Endothelial cell (in vitro differentiated cells): ENCODE data around the gene PTPN22. TPM values are rescaled to one million over a fixed set of nuclear protein-coding genes. Genes with fewer than 3 reads are reported as not detected.

Experiments
- DNase-seq: peaks from one replicate; pipeline ENCODE4 v3.0.0; 2021; ENCODE audit warnings: low spot score
- H3K27ac Mint-ChIP-seq: one replicate; pipeline ENCODE4 v1.8.0; 2021; ENCODE audit warnings: mixed read lengths, inconsistent platforms; ENCODE audit not compliant: unreplicated experiment
- H3K27me3 Mint-ChIP-seq: one replicate; pipeline ENCODE4 v1.8.0; 2021; ENCODE audit warnings: mild to moderate bottlenecking, moderate library complexity, mixed read lengths, inconsistent platforms; ENCODE audit not compliant: unreplicated experiment
- H3K36me3 Mint-ChIP-seq: one replicate; pipeline ENCODE4 v1.8.0; 2021; ENCODE audit warnings: mild to moderate bottlenecking, low read depth, mixed read lengths, inconsistent platforms; ENCODE audit not compliant: unreplicated experiment
- H3K4me1 Mint-ChIP-seq: one replicate; pipeline ENCODE4 v1.8.0; 2021; ENCODE audit warnings: mild to moderate bottlenecking, mixed read lengths, inconsistent platforms; ENCODE audit not compliant: unreplicated experiment
- H3K4me3 Mint-ChIP-seq: one replicate; pipeline ENCODE4 v1.8.0; 2021; ENCODE audit warnings: mild to moderate bottlenecking, mixed read lengths, inconsistent platforms; ENCODE audit not compliant: unreplicated experiment
- H3K9me3 Mint-ChIP-seq: one replicate; pipeline ENCODE4 v1.8.0; 2021; ENCODE audit warnings: mixed read lengths, inconsistent platforms; ENCODE audit not compliant: unreplicated experiment
- total RNA-seq: library from RNA; stranded (reverse); fragmentation: NEBNext Ultra II Directional; extraction: Animal tissue kit (Norgen Biotek cat#: 25700); gene quantifications from one replicate; pipeline ENCODE4 v1.2.1, GENCODE V29; 2021; ENCODE audit not compliant: unreplicated experiment
- TF ChIP-seq, protein P1 (sequence below): fragments of 200-600 bp; sonication (generic); IDR thresholded peaks from one replicate; pipeline ENCODE4 v1.5.0; 2021; ENCODE audit warnings: antibody characterized with exemption; ENCODE audit not compliant: unreplicated experiment

The PTPN22 gene
- total RNA-seq, 1 donor from 2014 or later, result 0.87 TPM

DNA sequence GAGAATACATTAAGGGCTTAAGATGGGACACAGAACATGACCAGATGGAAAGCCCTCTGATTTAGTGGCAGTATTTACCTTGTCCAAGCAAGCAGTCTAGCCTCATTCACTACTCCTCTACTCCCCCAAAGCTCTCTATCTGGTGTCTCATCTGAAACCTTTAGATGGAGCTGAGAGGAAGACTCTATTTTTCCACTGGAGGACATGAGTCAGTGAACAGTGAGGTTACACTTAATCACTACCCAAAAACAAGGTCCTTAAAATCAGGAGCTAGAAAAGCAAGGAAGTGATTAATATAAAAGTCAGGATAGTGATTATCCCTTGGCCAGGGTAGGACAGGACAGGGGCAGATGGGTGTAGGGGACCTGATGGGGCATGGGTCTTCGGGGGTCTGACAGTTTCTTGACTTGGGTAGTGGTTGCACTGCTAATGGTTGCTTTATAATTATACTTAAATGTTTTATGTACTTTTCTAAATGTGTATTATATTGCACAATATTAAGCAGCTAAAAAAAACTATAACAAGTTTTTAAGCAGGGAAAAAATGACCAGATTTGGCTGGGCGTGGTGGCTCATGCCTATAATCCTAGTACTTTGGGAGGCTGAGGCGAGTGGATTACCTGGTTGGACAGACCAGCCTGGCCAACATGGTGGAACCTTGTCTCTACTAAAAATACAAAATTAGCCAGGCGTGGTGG, 3.0 kb downstream of the PTPN22 start:
- TF ChIP-seq, protein P1, sequence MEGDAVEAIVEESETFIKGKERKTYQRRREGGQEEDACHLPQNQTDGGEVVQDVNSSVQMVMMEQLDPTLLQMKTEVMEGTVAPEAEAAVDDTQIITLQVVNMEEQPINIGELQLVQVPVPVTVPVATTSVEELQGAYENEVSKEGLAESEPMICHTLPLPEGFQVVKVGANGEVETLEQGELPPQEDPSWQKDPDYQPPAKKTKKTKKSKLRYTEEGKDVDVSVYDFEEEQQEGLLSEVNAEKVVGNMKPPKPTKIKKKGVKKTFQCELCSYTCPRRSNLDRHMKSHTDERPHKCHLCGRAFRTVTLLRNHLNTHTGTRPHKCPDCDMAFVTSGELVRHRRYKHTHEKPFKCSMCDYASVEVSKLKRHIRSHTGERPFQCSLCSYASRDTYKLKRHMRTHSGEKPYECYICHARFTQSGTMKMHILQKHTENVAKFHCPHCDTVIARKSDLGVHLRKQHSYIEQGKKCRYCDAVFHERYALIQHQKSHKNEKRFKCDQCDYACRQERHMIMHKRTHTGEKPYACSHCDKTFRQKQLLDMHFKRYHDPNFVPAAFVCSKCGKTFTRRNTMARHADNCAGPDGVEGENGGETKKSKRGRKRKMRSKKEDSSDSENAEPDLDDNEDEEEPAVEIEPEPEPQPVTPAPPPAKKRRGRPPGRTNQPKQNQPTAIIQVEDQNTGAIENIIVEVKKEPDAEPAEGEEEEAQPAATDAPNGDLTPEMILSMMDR, result no peak
- no peak overlapping the region for H3K4me3 Mint-ChIP-seq
- no peaks in the 10 kb centered on the region for H3K9me3 Mint-ChIP-seq
- H3K27me3 Mint-ChIP-seq, result no peaks in the 10 kb centered on the region
- H3K27ac Mint-ChIP-seq, result no peak overlapping the region
- no peak for DNase-seq
- H3K4me1 Mint-ChIP-seq, result no peaks in the 10 kb centered on the region
- H3K36me3 Mint-ChIP-seq, result no peaks in the 10 kb centered on the region

DNA sequence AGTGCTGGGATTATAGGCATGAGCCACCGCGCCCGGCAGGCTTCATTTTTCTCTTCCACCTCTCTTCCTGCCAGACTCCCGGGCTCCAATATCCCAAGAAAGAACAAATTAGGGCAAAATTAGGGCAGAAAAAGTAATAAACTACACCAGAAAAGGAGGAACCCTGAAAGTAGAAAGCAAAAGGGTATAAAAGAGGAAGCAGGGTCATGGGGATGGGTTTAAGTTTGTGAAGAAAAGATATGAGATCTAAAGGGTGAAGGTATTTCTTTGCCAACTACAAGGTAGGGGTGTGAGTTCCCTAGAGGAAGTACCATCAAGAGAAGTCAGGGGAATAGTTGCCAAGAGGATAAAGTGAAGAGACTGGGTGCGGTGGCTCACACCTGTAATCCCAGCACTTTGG, 9.9 kb downstream of the PTPN22 start:
- Mint-ChIP-seq H3K4me1 (peaks cover 6% of the 10 kb centered on the region), H3K27ac (no peak overlapping the region), H3K9me3 (no peaks in the 10 kb centered on the region), H3K36me3 (no peaks in the 10 kb centered on the region), H3K4me3 (no peak overlapping the region), H3K27me3 (no peaks in the 10 kb centered on the region)
- no peak for DNase-seq
- TF ChIP-seq, protein P1, result no peak

- DNase-seq, result no peak
- H3K4me3 Mint-ChIP-seq, result no peak overlapping the region
- H3K27ac Mint-ChIP-seq, result no peak overlapping the region
- no peaks in the 10 kb centered on the region for H3K27me3 Mint-ChIP-seq
- no peaks in the 10 kb centered on the region for H3K36me3 Mint-ChIP-seq
- no peaks in the 10 kb centered on the region for H3K9me3 Mint-ChIP-seq
- TF ChIP-seq, protein P1, result no peak
- H3K4me1 Mint-ChIP-seq, result peaks cover 6% of the 10 kb centered on the region
Observed at GRCh38 chr1:113860891-113861290, 10.6 kb downstream of the PTPN22 start.

DNA sequence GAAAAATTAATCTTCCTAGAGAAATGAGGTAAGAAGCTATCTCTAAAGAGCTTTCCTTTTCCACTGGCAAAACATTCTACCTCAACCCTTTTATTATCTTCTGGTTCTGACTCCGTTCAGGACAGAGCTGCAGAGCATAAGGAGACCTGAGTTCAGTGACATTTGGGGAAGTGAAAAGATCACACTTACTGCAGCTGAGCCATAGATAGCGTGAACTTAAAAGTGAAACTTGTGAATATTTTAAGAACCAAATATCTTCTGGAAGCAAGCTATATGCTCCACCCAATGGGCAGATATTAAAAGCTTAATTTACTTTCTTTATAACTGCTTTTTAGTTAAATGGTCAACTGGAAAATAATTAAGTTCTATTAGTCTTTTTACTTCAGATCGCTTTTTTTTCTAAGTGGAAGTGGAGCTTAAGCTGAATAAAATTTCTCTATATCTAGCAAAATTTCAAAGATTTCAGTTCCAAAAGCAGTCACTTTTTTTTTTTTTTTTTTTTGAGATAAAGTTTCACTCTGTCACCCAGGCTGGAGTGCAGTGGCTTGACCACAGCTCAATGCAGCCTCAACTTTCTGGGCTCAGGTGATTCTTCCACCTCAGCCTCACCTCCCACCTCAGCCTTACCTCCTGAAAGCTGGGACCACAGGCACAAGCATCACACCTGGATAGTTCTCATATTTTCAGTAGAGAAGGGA, 11.9 kb downstream of the PTPN22 start:
- Mint-ChIP-seq H3K27ac (no peak overlapping the region), H3K4me1 (peaks cover 6% of the 10 kb centered on the region), H3K27me3 (no peaks in the 10 kb centered on the region), H3K9me3 (no peaks in the 10 kb centered on the region), H3K4me3 (no peak overlapping the region), H3K36me3 (no peaks in the 10 kb centered on the region)
- TF ChIP-seq, protein P1, result no peak
- DNase-seq, result no peak

DNA sequence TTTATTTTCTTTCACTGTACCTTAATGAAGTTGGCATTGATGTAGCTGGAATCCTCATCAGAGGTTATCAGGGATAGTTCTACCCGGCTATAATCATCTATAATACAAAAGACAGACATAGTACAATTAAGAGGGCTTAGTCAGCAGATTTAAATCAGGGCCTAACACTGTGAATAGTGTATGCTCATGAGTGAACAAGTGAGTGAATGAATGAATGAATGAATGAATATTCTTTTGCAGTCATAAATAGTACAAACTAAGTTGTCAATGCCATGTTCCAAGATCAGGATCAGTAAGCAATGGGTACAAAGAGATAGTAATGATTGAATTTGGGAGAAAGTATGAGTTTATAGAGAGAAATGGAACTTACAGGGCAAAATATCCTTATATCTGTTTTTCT, 12.5 kb downstream of the PTPN22 start:
- DNase-seq, result no peak
- TF ChIP-seq, protein P1, result no peak
- Mint-ChIP-seq H3K27me3 (no peaks in the 10 kb centered on the region), H3K4me1 (peaks cover 6% of the 10 kb centered on the region), H3K4me3 (no peak overlapping the region), H3K27ac (no peak overlapping the region), H3K36me3 (no peaks in the 10 kb centered on the region), H3K9me3 (no peaks in the 10 kb centered on the region)
